GM19099 (cell line): Measurements from ENCODE around the gene HNRNPDL.

Source experiments
- POLR2A ChIP-seq: IDR thresholded peaks from 3 replicates; pipeline ENCODE4 v1.6.1; 2011; ENCODE audit warnings: low read depth; ENCODE audit not compliant: insufficient read length; ENCODE audit errors: extremely low read depth

The HNRNPDL gene

DNA sequence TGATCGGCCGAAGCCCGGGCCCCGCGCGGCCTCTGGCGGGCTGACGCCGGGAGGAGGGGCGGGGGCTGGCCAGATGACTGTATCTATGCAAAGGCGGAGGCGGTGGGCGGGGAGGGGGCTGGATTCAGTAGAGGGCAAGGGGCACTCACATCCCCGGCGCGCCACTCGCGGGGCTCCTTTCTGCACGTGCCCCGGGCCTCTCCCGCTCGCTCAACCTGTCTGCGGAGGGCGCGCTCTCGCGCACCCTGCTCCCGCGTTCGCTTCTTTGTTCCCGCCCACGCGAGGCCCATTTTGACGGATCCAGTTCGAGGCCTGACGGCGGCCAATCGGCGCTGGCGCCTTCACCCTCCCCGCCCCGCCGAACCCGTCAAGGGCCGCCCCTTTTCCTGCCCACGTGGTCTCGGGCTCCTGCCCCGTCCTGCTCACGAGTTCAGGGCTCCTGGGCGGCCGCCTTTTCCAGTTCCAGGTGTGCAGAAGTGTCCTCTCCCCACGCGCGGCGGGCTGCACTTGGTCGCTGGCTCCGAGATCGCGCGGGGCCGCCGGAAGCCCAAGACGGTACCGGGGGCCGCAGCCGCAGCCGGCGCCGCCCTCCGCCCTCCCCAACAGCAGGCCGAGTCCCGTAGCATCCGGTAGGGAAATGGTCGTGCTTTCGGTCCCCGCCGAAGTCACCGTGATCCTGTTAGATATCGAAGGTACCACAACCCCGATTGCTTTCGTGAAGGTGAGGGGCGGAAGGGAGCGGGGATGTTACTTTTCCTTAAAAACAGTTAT, at the start of gene HNRNPDL, which contains the start of gene ENOPH1:
Gene HNRNPDL, minus strand, starts transcription at position 270 of the 771 bp plus-strand sequence. CDS start 772 bp downstream, outside the sequence.
Gene ENOPH1, plus strand, starts transcription at position 398 of the 771 bp plus-strand sequence. Its CDS starts 240 bp downstream, at position 638.
- TF ChIP-seq POLR2A: peak; percentile 81

DNA sequence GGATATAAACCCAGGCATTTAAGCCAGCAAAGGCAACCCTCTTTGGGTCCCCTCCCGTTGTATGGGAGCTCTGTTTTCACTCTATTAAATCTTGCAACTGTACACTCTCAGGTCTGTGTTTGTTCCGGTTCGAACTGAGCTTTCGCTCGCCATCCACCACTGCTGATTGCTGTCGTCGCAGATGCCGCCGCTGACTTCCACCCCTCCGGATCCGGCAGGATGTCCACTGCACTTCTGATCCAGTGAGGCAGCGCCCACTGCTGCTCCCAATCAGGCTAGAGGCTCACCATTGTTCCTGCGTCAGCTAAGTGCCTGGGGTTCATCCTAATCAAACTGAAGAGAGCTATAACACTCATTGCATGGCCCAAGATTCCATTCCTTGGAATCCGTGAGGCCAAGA, 49.3 kb upstream of the HNRNPDL start:
- TF ChIP-seq POLR2A: no peak

DNA sequence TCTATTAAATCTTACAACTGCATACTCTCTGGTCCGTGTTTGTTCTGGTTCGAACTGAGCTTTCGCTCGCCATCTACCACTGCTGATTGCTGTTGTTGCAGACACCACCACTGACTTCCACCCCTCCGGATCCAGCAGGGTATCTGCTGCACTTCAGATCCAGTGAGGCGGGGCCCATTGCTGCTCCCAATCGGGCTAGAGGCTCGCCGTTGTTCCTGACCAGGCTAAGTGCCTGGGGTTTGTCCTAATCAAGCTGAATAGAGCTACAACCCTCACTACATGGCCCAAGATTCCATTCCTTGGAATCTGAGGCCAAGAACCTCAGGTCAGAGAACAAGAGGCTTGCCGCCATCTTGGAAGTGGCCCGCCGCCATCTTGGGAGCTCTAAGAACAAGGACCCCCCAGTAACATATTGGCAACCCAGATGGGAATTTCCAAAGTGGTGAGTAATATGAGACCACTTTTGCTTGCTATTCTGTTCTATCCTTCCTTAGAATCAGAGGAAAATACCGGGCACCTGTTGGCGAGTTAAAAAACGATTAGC, 43.4 kb upstream of the HNRNPDL start:
- TF ChIP-seq POLR2A: no peak

DNA sequence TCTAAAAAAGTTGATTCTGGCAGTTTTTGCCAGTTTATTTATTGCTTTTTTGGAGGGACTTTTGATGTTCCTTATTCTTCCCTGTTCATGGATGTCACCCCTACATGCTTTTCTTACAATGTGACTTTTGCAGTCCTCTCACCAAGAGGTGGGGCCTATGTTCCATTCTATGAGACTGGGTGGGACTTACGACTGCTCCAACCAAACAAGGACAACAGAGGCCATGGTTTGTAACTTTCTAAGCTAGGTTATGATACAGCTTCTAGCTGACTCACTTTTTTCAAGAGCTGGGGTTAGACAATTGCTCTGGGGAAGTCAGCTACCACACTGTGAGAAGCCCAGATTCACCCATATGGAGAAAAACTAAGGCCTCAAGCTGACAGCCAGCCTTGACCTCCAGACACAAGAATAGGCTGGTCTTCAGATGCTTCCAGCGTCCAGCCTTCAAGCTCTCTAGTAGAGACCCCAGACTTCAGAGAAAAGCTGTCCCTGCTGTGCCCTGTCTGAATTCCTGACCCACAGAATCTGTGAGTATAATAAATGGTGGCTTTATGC, 39.6 kb upstream of the HNRNPDL start:
- TF ChIP-seq POLR2A: no peak

DNA sequence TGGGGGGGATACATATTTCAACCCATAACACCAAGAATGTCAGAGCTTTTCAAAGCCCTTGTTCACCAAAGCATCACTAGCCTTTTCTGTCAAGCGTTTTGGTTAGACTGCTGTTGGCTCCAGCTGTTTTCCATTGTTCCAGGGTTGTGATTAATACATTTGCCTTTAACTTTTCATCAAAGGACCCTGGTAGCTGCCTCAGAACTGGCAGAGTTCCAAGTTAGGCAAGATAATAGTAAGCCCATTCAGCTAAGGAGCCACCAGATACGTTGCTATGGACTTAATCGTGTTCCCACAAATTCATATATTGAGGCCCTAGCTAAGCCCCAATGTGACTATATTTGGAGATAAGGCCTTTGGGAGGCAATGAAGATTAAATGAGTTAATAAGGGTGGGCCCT, 37.2 kb upstream of the HNRNPDL start:
- TF ChIP-seq POLR2A: no peak

DNA sequence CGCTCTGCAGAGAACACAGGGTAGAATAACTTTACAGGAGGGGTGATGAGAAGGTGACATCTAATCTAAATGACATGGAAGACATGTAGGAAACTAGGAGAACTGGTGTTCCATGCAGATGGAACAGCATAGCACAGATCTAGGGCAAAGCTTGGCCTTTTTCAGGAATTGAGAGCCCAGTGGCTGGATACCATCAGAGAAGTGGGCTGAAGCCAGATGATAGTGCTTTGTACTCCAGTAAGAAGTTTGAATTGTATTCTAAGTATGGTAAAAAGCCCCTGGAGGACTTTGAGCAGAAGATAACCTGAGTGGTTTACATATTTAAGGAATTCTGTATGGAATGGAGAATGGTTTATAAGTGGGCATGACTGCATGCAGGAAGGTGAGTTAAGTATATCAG, 33.0 kb upstream of the HNRNPDL start:
- no peak for TF ChIP-seq POLR2A

DNA sequence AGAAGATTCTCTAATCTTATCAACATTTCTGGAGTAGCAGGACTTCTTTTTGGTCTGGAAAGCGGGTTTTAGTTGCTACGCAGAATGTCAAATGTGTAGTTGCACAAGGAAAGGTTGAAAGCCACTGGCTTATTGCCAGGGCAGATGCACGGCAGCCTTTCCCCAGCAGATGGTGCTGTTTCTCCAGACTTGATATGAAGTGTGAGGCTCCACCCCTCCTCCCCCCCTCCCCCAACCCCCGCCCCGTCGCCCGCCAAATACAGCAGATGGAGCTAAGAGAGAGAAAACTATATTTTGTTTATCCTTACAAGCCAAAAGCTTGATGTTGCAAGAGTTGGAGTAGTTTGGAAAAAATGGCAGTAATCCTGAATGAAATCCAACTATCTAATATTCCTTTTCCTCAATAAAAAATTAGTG, 32.2 kb upstream of the HNRNPDL start:
- TF ChIP-seq POLR2A: no peak

DNA sequence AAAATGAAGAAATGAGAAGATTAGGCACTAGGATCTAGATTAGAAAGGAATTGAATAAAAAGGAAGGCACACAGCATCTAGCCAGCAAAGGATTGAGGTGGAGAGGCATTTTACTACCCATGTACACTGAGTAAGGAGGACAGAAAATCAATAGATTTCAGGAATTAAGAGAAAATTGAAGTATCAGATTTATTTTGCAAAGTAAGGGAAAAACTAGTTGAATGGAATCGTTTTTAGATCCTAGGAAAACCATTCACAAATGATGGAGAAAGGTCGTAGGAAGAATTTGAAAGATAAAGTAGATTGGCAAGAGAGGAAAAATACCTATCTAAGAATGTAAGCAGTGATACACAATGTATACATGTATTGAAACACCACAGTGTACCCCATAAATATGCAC, 31.4 kb upstream of the HNRNPDL start:
- no peak for TF ChIP-seq POLR2A

DNA sequence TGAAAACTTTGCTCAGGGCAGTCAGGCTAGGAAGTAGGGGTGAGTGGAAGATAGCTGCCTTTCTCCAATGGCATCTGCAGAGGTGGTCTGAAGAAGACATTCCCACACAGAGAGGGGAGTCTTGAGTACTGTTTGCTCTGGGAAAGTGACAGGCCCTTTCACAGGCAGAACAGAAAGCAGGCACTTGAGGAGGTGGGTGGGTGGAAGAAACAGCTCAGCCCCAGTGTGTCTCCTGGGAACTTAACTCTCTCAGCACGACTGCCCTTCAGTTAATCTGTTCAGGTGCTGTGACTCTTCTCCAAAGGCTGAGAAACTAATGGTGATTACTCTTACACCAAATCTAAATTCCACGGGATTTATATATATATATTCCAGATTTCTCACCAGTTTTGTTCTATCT, 28.5 kb upstream of the HNRNPDL start:
- TF ChIP-seq POLR2A: no peak

DNA sequence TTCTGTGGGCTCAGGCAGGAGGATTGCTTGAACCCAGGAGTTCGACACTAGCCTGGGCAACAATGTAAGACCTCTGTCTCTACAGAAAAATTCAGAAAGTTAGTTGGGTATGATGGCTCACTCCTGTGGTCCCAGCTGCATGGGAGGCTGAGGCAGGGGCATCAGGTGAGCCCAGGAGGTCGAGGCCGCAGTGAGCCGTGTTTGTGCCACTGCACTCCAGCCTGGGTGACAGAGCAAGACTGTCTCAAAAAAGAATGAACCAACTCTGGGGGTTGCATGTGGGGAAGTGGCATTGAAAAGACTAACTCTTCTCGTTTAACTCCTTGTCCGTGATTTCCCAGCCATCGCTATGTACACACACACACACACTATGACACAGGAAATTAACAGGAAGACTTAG, 27.0 kb upstream of the HNRNPDL start:
- TF ChIP-seq POLR2A: no peak

DNA sequence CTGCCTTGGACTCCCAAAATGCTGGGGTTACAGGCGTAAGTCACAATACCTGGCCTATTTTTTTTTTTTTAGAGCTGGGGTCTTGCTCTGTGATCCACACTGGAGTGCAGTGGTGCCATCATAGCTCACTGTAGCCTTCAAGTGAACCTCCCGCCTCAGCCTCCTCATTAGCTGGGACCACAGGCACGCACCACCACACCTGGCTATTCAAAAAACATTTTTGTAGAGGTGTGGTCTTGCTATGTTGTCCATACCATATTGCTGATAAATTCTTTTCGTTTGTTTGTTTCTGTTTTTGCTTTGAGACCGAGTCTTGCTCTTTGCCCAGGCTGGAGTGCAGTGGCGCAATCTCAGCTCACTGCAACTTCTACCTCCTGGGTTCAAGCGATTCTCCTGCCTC, 21.8 kb upstream of the HNRNPDL start:
- TF ChIP-seq POLR2A: no peak

DNA sequence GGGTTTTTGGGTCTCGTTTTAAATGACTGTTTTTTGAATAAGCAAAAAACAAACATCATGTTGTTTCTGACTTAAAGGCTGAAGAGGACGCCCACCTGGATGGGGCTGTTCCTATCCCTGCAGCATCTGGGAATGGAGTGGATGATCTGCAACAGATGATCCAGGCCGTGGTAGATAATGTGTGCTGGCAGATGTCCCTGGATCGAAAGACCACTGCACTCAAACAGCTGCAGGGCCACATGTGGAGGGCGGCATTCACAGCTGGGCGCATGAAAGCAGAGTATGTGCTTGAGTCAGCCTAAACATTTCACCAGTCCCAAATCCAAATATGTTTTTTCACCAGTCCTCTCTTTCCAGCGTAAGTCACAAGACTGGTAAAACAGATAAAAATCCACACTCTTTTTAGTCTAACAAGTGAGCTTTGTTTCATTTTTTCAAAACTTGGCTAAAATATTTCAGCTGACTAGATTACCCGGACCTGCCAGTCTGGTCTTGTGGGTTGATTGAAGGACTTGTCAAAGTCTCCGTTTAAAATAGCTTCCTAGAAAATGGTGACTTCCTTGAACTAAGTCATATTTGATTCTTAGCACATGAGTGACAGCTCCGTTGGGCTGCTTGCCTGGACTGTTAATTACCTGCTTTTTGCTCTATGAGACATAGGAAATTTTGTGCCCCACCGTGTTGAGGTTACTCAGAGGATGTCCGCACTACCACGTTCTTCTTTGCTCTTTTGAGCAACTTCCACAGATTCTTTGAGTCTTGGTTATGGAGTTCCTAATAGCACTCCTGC, 20.9 kb upstream of the HNRNPDL start:
- TF ChIP-seq POLR2A: no peak

DNA sequence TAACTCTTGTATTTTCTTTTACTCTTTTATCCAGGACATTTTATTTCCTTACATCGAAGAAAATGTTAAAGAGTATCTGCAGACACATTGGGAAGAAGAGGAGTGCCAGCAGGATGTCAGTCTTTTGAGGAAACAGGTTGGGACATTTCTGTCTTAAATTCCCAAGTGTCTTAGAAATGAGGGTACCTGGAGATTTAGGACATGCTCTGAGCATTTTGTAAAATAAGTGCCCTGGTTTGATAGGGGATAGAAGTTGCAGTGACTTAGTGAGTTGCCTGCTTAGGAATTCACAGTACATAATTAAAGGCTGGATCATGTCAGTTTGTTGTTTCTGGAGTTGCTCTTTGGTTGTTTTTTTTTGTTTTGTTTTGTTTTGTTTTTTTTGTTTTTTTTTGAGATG, 17.6 kb upstream of the HNRNPDL start:
- TF ChIP-seq POLR2A: no peak

DNA sequence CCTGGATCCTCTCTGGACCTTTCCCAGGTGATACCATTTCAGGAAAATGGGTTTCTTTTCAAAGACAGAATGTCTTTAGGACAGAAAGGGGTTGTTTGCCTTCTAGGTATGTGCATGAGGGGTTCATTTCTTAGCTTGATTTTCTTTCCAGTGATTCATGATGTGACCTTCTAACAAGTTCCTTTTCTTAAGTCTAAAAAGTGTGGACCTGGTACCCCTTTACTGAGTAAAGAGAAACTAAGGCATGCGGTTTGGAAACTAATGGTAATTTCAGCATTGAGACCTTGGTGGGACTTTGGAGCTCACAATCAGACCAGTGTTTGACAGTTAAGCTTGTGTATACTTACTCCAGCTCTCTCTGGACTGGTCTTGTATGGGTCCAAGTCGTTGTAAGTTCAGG, 8.8 kb upstream of the HNRNPDL start:
- TF ChIP-seq POLR2A: no peak

DNA sequence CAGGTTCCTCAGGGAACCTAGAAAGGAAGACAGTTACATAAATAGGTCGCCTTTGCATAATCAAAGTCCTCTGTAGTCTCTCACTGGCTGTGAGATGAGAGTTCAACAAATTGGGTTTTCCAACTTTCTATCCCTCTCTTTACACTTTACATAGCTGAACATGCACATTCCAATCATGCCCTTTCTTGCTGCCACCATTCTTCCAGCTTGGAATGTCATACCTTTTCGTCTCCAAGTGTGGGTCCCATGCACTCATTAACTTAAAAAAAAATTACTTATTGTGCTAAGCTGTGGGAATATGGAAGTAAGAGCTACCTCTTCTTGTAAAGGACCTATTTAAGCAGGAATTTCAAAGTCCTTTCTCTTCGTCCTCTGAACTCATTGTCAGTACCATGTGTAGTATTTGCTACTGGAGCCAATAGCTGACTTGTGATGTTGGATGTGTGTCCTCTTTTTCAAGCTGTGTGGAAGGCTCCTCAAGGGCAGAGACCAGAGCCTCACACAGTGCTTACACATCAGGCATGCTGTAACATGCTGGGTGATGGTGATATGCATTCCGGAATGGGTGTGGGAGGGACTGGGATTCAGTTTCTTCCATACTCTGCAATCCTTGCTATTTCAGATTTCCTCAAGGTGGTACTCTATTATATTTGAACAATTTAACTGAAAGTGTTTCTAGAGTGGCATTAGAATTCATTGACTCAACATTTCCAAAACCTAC, 7.2 kb upstream of the HNRNPDL start:
- TF ChIP-seq POLR2A: no peak
